ENCODE data around the gene RIPOR1.

The RIPOR1 gene

DNA sequence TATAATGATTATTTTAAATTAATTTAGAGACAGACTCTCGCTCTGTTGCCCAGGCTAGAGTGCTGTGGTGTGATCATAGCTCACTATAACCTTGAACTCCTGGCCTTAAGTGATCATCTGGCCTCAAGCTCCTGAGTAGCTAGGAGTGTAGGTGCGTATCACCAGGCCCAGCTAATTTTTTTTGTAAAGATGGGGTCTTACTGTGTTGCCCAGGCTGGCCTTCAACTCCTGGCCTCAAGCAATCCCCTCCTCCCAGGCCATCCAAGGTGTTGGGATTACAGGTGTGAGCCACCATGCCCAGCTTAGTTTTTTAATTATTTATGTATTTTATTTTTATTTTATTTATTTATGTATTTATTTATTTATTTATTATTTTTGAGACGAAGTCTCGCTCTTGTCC, 51.6 kb downstream of the RIPOR1 start:
- TF ChIP-seq, protein P1, sequence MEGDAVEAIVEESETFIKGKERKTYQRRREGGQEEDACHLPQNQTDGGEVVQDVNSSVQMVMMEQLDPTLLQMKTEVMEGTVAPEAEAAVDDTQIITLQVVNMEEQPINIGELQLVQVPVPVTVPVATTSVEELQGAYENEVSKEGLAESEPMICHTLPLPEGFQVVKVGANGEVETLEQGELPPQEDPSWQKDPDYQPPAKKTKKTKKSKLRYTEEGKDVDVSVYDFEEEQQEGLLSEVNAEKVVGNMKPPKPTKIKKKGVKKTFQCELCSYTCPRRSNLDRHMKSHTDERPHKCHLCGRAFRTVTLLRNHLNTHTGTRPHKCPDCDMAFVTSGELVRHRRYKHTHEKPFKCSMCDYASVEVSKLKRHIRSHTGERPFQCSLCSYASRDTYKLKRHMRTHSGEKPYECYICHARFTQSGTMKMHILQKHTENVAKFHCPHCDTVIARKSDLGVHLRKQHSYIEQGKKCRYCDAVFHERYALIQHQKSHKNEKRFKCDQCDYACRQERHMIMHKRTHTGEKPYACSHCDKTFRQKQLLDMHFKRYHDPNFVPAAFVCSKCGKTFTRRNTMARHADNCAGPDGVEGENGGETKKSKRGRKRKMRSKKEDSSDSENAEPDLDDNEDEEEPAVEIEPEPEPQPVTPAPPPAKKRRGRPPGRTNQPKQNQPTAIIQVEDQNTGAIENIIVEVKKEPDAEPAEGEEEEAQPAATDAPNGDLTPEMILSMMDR (IDR thresholded peaks at IDR 0.05; ENCODE audit: control insufficient read depth, insufficient read depth, low read depth, low read length, missing control alignments): no peak
- no peak overlapping the region for H3K4me3 ChIP-seq (ENCODE audit: control insufficient read depth, low read depth, low read length)
- no peak for DNase-seq (ENCODE audit: low read depth)

DNA sequence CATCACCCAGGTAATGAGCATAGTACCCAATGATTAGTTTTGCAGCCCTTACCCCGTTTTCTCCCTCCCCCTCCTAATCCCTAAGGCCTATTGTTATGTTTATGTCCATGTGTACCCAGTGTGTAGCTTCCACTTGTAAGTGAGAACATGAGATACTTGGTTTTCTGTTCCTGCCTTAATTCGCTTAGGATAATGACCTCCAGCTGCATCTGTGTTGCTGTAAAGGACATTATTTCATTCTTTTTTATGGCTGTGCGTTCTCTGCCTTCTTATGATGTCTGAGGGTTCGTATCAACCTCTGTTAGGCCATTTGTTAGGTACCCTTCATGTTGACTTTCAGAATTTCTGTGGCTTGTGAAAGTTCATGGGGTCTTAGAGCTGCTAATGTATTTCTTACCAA, 64.7 kb downstream of the RIPOR1 start:
- H3K4me3 ChIP-seq (ENCODE audit: control insufficient read depth, low read depth, low read length): no peak overlapping the region
- TF ChIP-seq, protein P1 (IDR thresholded peaks at IDR 0.05; ENCODE audit: control insufficient read depth, insufficient read depth, low read depth, low read length, missing control alignments): no peak
- no peak for DNase-seq (ENCODE audit: low read depth)

DNA sequence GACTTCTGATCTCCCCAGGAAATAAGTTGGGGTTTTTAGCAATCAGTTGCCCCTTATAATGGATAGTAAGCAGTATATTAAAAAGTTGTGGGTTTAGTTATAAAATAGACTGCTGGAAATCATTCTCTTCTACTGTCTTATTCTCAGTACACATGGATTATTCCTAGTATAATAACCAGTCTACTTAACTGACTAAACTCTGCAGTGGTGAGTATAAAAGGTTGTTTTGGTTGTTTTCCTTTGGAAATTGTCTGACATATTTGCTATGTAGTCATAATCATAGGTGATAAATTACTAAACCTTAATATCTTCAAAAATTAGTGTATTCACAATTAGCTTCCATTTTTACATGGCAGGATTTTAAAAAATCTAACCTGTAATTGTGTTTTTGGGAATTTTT, 65.1 kb downstream of the RIPOR1 start:
- no peak for DNase-seq (ENCODE audit: low read depth)
- TF ChIP-seq, protein P1 (IDR thresholded peaks at IDR 0.05; ENCODE audit: control insufficient read depth, insufficient read depth, low read depth, low read length, missing control alignments): no peak
- no peak overlapping the region for H3K4me3 ChIP-seq (ENCODE audit: control insufficient read depth, low read depth, low read length)

DNA sequence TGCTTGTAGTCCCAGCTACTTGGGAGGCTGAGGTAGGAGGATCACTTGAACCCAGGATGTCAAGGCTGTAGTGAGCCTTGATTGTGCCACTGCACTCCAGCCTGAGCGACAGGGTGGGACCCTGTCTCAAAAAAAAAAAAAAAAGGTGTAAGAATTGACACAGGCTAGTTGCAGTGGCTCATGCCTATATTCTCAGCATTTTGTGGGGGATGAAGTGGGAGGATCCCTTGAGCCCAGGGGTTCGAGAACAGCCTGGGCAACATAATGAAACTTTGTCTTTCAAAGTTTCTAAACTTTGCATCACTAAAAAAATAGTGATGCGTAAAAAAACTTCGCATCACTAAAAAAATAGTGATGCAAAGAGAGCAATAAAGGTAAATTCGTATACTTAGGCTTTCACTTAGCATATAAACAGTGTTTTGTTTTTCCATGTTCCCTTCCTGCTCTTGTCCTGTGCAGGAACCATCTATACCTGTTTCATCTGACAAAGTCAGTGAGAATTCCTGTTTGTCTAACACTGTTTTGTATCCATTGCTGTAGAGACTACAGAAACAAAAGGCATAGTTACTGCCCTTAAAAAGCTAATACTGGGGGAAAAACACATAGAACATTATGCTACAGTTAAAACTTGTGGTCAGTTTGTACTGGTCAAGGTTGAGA, 65.8 kb downstream of the RIPOR1 start:
- TF ChIP-seq, protein P1 (IDR thresholded peaks at IDR 0.05; ENCODE audit: control insufficient read depth, insufficient read depth, low read depth, low read length, missing control alignments): no peak
- no peak overlapping the region for H3K4me3 ChIP-seq (ENCODE audit: control insufficient read depth, low read depth, low read length)
- DNase-seq (ENCODE audit: low read depth): no peak

DNA sequence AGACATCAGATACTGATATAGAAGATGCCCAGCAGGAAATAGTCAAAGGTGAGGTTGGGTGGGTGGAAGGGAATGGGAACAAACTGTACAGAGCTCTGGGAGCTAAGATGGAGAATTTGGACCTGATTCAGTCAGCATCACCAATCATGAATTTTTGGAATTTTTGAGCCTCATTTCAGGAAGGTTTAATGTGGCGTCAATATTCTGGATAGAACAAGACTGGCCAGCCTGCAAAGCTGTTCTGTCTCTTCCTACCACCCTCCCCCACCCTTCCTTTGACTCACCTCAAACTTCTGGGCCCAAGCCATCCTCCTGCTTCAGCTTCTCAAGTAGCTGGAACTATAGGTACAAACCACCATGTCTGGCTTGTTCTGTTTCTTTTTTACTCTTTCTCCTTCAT, 66.3 kb downstream of the RIPOR1 start:
- TF ChIP-seq, protein P1 (IDR thresholded peaks at IDR 0.05; ENCODE audit: control insufficient read depth, insufficient read depth, low read depth, low read length, missing control alignments): no peak
- no peak overlapping the region for H3K4me3 ChIP-seq (ENCODE audit: control insufficient read depth, low read depth, low read length)
- no peak for DNase-seq (ENCODE audit: low read depth)
